ENCODE measurements around the gene TRMT6.

GRCh38 chr20:5977223-5977622 is 26.9 kb upstream of the TRMT6 start:
- TF ChIP-seq EZH2 (IDR thresholded peaks at IDR 0.05; ENCODE audit: borderline replicate concordance) (no peak), EZH2phosphoT487 (IDR thresholded peaks at IDR 0.05; ENCODE audit: low read depth, severe bottlenecking, unreplicated experiment) (no peak)
- TF ChIP-seq, protein P1, sequence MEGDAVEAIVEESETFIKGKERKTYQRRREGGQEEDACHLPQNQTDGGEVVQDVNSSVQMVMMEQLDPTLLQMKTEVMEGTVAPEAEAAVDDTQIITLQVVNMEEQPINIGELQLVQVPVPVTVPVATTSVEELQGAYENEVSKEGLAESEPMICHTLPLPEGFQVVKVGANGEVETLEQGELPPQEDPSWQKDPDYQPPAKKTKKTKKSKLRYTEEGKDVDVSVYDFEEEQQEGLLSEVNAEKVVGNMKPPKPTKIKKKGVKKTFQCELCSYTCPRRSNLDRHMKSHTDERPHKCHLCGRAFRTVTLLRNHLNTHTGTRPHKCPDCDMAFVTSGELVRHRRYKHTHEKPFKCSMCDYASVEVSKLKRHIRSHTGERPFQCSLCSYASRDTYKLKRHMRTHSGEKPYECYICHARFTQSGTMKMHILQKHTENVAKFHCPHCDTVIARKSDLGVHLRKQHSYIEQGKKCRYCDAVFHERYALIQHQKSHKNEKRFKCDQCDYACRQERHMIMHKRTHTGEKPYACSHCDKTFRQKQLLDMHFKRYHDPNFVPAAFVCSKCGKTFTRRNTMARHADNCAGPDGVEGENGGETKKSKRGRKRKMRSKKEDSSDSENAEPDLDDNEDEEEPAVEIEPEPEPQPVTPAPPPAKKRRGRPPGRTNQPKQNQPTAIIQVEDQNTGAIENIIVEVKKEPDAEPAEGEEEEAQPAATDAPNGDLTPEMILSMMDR (IDR thresholded peaks at IDR 0.05; ENCODE audit: poor library complexity): no peak
